OCI-LY1 (cell line): ENCODE measurements around the gene FBLN2.

ENCODE experiments used
- EZH2 ChIP-seq: fragments of 200-600 bp; sonication (generic), shearing (Covaris generic); IDR thresholded peaks from 2 replicates; pipeline ENCODE4 v1.8.0; 2017; ENCODE audit warnings: borderline replicate concordance, mixed run types, mild to moderate bottlenecking, antibody characterized with exemption, low read length, moderate library complexity, mixed read lengths
- TF ChIP-seq, protein P1 (sequence below): fragments of 200-600 bp; sonication (generic), shearing (Covaris generic); IDR thresholded peaks from 2 replicates; pipeline ENCODE4 v1.5.1; 2017; ENCODE audit warnings: mild to moderate bottlenecking, antibody characterized with exemption, low read length, moderate library complexity, mixed read lengths

DNA sequence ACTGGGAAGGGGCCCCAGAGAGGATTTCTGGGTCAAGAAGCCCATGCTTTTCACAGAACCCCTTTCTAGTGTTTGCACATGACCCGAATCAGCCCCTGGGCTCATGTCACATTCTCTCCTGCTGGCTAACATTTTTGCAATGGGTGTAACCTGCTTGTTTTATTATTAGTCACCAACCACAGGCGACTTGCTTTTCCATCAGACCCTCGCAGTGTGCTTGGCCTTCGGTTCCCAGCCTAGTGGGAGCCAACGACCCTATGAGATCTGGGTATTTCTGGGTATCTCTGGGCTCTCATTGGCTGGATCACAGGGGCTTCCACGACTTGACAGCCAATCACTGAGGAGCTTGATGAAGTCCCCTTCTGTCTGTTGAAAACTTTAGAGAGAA, 11.0 kb upstream of the FBLN2 start:
- no peak for TF ChIP-seq EZH2
- TF ChIP-seq, protein P1, sequence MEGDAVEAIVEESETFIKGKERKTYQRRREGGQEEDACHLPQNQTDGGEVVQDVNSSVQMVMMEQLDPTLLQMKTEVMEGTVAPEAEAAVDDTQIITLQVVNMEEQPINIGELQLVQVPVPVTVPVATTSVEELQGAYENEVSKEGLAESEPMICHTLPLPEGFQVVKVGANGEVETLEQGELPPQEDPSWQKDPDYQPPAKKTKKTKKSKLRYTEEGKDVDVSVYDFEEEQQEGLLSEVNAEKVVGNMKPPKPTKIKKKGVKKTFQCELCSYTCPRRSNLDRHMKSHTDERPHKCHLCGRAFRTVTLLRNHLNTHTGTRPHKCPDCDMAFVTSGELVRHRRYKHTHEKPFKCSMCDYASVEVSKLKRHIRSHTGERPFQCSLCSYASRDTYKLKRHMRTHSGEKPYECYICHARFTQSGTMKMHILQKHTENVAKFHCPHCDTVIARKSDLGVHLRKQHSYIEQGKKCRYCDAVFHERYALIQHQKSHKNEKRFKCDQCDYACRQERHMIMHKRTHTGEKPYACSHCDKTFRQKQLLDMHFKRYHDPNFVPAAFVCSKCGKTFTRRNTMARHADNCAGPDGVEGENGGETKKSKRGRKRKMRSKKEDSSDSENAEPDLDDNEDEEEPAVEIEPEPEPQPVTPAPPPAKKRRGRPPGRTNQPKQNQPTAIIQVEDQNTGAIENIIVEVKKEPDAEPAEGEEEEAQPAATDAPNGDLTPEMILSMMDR, result no peak
